IMR-90 (cell line): Measurements from ENCODE around the gene GPR35. TPM values are rescaled to one million over a fixed set of nuclear protein-coding genes. Genes with fewer than 3 reads are reported as not detected.

Experiments used
- ATAC-seq: fragments of 200-7000 bp; cut with Tn5 transposase; 2 replicates; pipeline ENCODE4 v1.9.1; 2020; ENCODE audit warnings: low read depth, mild to moderate bottlenecking, moderate library complexity
- BruUV-seq: library from RNA; stranded (reverse); fragments of 400-500 nt; replicated peaks from 2 replicates; lab custom pipeline; 2021; lab: Mats Ljungman, UMichigan
- CTCF ChIA-PET: fragments of 300-600 bp; formaldehyde crosslinking; extraction: SDS; loops from one replicate; lab custom pipeline; 2021; ENCODE audit warnings: antibody characterized with exemption; lab: Yijun Ruan, JAX
- POLR2A ChIA-PET: fragments of 300-600 bp; sonication (Branson Sonifier 250); formaldehyde crosslinking; loops from one replicate; lab custom pipeline; 2022; ENCODE audit warnings: antibody characterized with exemption; ENCODE audit not compliant: unreplicated experiment; lab: Charles Lee
- DNase-seq: peaks from one replicate; pipeline ENCODE4 v3.0.0; 2013
- H2AFZ ChIP-seq: replicated peaks from 2 replicates; pipeline ENCODE3; 2013; ENCODE audit warnings: low read length, mild to moderate bottlenecking; ENCODE audit not compliant: poor library complexity
- H2AK5ac ChIP-seq: 2 replicates; pipeline ENCODE4 v1.6.1; 2013; ENCODE audit warnings: low read depth, low read length, inconsistent platforms
- H2AK9ac ChIP-seq: replicated peaks from 2 replicates; pipeline ENCODE3; 2013; ENCODE audit warnings: mild to moderate bottlenecking, low read depth, low read length, moderate library complexity; ENCODE audit not compliant: poor library complexity
- H2BK120ac ChIP-seq: 2 replicates; pipeline ENCODE4 v1.6.1; 2013; ENCODE audit warnings: low read depth, low read length, inconsistent platforms
- H2BK15ac ChIP-seq: 3 replicates; pipeline ENCODE4 v1.6.1; 2013; ENCODE audit warnings: low read depth, low read length, inconsistent platforms
- H2BK20ac ChIP-seq: 2 replicates; pipeline ENCODE4 v1.6.1; 2013; ENCODE audit warnings: low read depth, mild to moderate bottlenecking, inconsistent platforms, low read length, moderate library complexity
- H2BK5ac ChIP-seq: 2 replicates; pipeline ENCODE4 v1.6.1; 2013; ENCODE audit warnings: mild to moderate bottlenecking, low read depth, low read length, inconsistent platforms; ENCODE audit not compliant: poor library complexity, severe bottlenecking
- H3K14ac ChIP-seq: replicated peaks from 2 replicates; pipeline ENCODE4 v1.6.1; 2013; ENCODE audit warnings: low read depth, low read length, inconsistent platforms
- H3K18ac ChIP-seq: 2 replicates; pipeline ENCODE4 v1.6.1; 2013; ENCODE audit warnings: low read depth, low read length, control low read depth
- H3K23ac ChIP-seq: 2 replicates; pipeline ENCODE4 v1.6.1; 2013; ENCODE audit warnings: low read depth, low read length, inconsistent platforms
- H3K27ac ChIP-seq: 2 replicates; pipeline ENCODE4 v1.5.1; 2013; ENCODE audit warnings: mild to moderate bottlenecking, control low read depth, low read length; ENCODE audit not compliant: insufficient read depth
- H3K27me3 ChIP-seq: 2 replicates; pipeline ENCODE4 v1.6.1; 2013; ENCODE audit warnings: low read length; ENCODE audit not compliant: control insufficient read depth, insufficient read depth
- H3K36me3 ChIP-seq: 2 replicates; pipeline ENCODE4 v1.6.1; 2013; ENCODE audit warnings: low read length, mixed read lengths; ENCODE audit not compliant: control insufficient read depth, insufficient read depth
- H3K4ac ChIP-seq: 2 replicates; pipeline ENCODE4 v1.6.1; 2013; ENCODE audit warnings: low read depth, low read length, inconsistent platforms
- H3K4me1 ChIP-seq: 2 replicates; pipeline ENCODE4 v1.6.1; 2013; ENCODE audit warnings: low read length, mixed read lengths; ENCODE audit not compliant: control insufficient read depth, insufficient read depth
- H3K4me2 ChIP-seq: 2 replicates; pipeline ENCODE4 v1.6.1; 2013; ENCODE audit warnings: low read depth, mild to moderate bottlenecking, control low read depth, low read length, moderate library complexity
- H3K4me3 ChIP-seq: 2 replicates; pipeline ENCODE4 v1.5.1; 2013; ENCODE audit warnings: low read depth, mild to moderate bottlenecking, control low read depth, low read length, moderate library complexity; ENCODE audit not compliant: insufficient read depth
- H3K56ac ChIP-seq: 2 replicates; pipeline ENCODE4 v1.6.1; 2013; ENCODE audit warnings: low read length, inconsistent platforms; ENCODE audit not compliant: insufficient read depth; ENCODE audit errors: extremely low read depth
- H3K79me1 ChIP-seq, 2 experiments: 2 replicates each; pipeline ENCODE4 v1.6.1; 2013; ENCODE audit warnings: low read length in 2 of 2, inconsistent platforms in 1 of 2, low read depth in 1 of 2
- H3K9ac ChIP-seq: 2 replicates; pipeline ENCODE4 v1.6.1; 2013; ENCODE audit warnings: low read depth, low read length, control low read depth
- H3K9me1 ChIP-seq: 2 replicates; pipeline ENCODE4 v1.6.1; 2013; ENCODE audit warnings: low read length, inconsistent platforms; ENCODE audit not compliant: insufficient read depth
- H3K9me3 ChIP-seq: 2 replicates; pipeline ENCODE4 v1.6.1; 2013; ENCODE audit warnings: low read length; ENCODE audit not compliant: control insufficient read depth, insufficient read depth
- H4K20me1 ChIP-seq: 2 replicates; pipeline ENCODE4 v1.6.1; 2013; ENCODE audit warnings: low read length, inconsistent platforms; ENCODE audit not compliant: insufficient read depth
- H4K5ac ChIP-seq: 2 replicates; pipeline ENCODE4 v1.6.1; 2013; ENCODE audit warnings: mild to moderate bottlenecking, low read depth, low read length, control low read depth
- H4K8ac ChIP-seq, 2 experiments: 2 replicates each; pipeline ENCODE4 v1.6.1; 2013; ENCODE audit warnings: low read depth in 2 of 2, low read length in 2 of 2, control low read depth in 1 of 2, inconsistent platforms in 1 of 2
- H4K91ac ChIP-seq: 2 replicates; pipeline ENCODE4 v1.6.1; 2013; ENCODE audit warnings: low read depth, low read length, inconsistent platforms; ENCODE audit not compliant: insufficient read depth
- BHLHE40 ChIP-seq: fragments of 150-350 bp; IDR thresholded peaks from 2 replicates; pipeline ENCODE4 v1.6.1; 2016; ENCODE audit warnings: mild to moderate bottlenecking, low read depth, low read length
- CEBPB ChIP-seq: IDR thresholded peaks from 2 replicates; pipeline ENCODE4 v1.6.1; 2012; ENCODE audit warnings: low read depth, low read length, improper control_type of control experiment
- CHD1 ChIP-seq: IDR thresholded peaks from 2 replicates; pipeline ENCODE4 v1.6.1; 2012; ENCODE audit warnings: low read depth, low read length, improper control_type of control experiment
- FOS ChIP-seq: fragments of 150-350 bp; IDR thresholded peaks from 2 replicates; pipeline ENCODE4 v1.6.1; 2016; ENCODE audit warnings: low read depth, low read length
- MAFK ChIP-seq: IDR thresholded peaks from 2 replicates; pipeline ENCODE4 v1.6.1; 2012; ENCODE audit warnings: low read depth, low read length, improper control_type of control experiment
- MAZ ChIP-seq: IDR thresholded peaks from 2 replicates; pipeline ENCODE4 v1.6.1; 2012; ENCODE audit warnings: low read depth, mild to moderate bottlenecking, low read length, improper control_type of control experiment, moderate library complexity, borderline replicate concordance
- MXI1 ChIP-seq: IDR thresholded peaks from 2 replicates; pipeline ENCODE4 v1.6.1; 2012; ENCODE audit warnings: low read depth, mild to moderate bottlenecking, low read length, moderate library complexity, borderline replicate concordance
- POLR2A ChIP-seq: IDR thresholded peaks from 2 replicates; pipeline ENCODE4 v1.6.1; 2012; ENCODE audit warnings: mild to moderate bottlenecking, low read depth, low read length
- RAD21 ChIP-seq: IDR thresholded peaks from 2 replicates; pipeline ENCODE4 v1.6.1; 2012; ENCODE audit warnings: low read length, improper control_type of control experiment
- RCOR1 ChIP-seq: IDR thresholded peaks from 2 replicates; pipeline ENCODE4 v1.6.1; 2012; ENCODE audit warnings: mild to moderate bottlenecking, low read length, improper control_type of control experiment; ENCODE audit not compliant: insufficient replicate concordance
- RFX5 ChIP-seq: IDR thresholded peaks from 2 replicates; pipeline ENCODE4 v1.8.0; 2012; ENCODE audit warnings: low read depth, mild to moderate bottlenecking, low read length, moderate library complexity
- SMC3 ChIP-seq: fragments of 150-350 bp; IDR thresholded peaks from 2 replicates; pipeline ENCODE4 v1.6.1; 2016; ENCODE audit warnings: low read depth, mild to moderate bottlenecking, antibody characterized with exemption, low read length, moderate library complexity
- USF2 ChIP-seq: fragments of 150-350 bp; IDR thresholded peaks from 2 replicates; pipeline ENCODE4 v1.6.1; 2017; ENCODE audit warnings: mild to moderate bottlenecking, antibody characterized with exemption, low read length, low read depth
- WGBS, 2 experiments: methylation state at CpG; one replicate each; pipeline versions ENCODE4 v1.1.5 to v1.1.7; 2013; ENCODE audit warnings: missing lambda C conversion rate in 2 of 2; ENCODE audit not compliant: insufficient read length in 1 of 2; ENCODE audit errors: extremely low coverage in 2 of 2; 5-methylcytosine and 5-hydroxymethylcytosine counted together
- dilution Hi-C: fragments of 300-500 bp; cut with HindIII; formaldehyde crosslinking; loops from one replicate; pipeline ENCODE4 v1.14.3; 2018; ENCODE audit warnings: low sequenced_read_pairs; ENCODE audit not compliant: unreplicated experiment
- in situ Hi-C: fragments of 300-500 bp; cut with MboI; formaldehyde crosslinking; loops from 3 replicates; pipeline ENCODE4 v1.14.3; 2019; ENCODE audit warnings: low sequenced_read_pairs, inconsistent platforms, mixed read lengths
- intact Hi-C: fragments of 100-400 bp; cut with micrococcal nuclease; formaldehyde crosslinking; loops from 2 replicates; pipeline ENCODE4 v1.10.0; 2022
- polyA plus RNA-seq, 3 experiments: library from polyadenylated mRNA; depleted of rRNA; stranded (reverse); fragments of >200 nt; gene quantifications; 2 replicates each; pipeline ENCODE4 v1.2.3, GENCODE V29; 2012; ENCODE audit warnings: low replicate concordance in 1 of 3
- total RNA-seq: library from RNA; depleted of rRNA; stranded (reverse); fragments of >200 nt; gene quantifications from 2 replicates; pipeline ENCODE4 v1.2.3, GENCODE V29; 2012

Gene GPR35
- total and polyA plus RNA-seq, 2 of the 4 experiments (the other 2 are of a cell fraction): 0.31 TPM; not detected in 1

DNA sequence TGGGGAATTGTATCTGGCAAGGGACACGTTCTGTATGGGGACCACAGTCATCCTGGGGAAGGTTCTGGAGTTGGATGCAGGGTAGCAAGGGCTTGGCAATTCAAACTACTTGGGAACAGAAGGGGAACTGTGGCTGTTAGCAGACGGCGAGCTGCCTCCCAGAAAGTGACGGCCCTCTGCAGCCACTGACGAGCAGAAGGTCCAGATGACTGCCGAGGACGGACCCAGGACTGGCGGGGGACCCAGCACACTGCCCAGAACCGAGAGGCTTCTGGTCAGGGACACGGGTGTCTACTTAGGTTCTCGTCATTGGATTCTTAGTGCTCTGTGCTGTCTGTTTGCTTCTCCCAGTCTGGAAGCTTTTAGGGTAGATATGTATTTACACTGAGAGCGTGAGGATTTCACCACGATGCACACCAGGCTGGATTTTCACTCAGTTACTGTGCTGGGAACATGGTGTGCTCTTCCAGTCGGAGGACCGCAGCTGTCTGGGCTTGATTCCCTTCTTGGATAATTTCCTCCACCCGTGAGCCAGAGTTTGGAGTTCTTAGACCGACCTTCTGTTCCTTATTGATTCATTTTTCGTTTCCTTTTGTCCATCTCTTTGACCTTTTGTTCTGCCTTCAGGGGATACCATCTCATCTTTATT lies 13.4 kb downstream of the GPR35 start:
- intact Hi-C loops: no loop called here
- POLR2A ChIA-PET: no interaction called here

More for the DNA sequence above, 13.4 kb downstream of the GPR35 start:
- Histone ChIP-seq H2BK120ac (no peak overlapping the region), H2BK5ac (no peak overlapping the region), H3K18ac (no peak overlapping the region), H2AFZ (no peak overlapping the region), H3K9ac (no peak overlapping the region), H2BK20ac (no peak overlapping the region), H2BK15ac (no peak overlapping the region), H3K9me1 (no peaks in the 10 kb centered on the region), H3K79me1 (no peaks in the 10 kb centered on the region), H4K5ac (no peak overlapping the region), H3K56ac (no peak overlapping the region), H3K4ac (no peak overlapping the region), H3K23ac (no peak overlapping the region), H3K27ac (no peak overlapping the region), H2AK5ac (no peak overlapping the region), H4K91ac (no peak overlapping the region), H3K4me1 (no peaks in the 10 kb centered on the region), H3K14ac (no peak overlapping the region), H2AK9ac (no peak overlapping the region), H3K9me3 (peaks cover 6% of the 10 kb centered on the region), H4K20me1 (no peaks in the 10 kb centered on the region), H3K36me3 (no peaks in the 10 kb centered on the region), H3K4me3 (no peak overlapping the region), H3K4me2 (no peak overlapping the region), H3K27me3 (peaks cover 18% of the 10 kb centered on the region), H4K8ac (no peak overlapping the region)
- DNase-seq (no peak), ATAC-seq (no peak)
- dilution Hi-C loops (no loop called here), in situ Hi-C loops (no loop called here)
- 51% methylated on average over 13 of the region's 18 CpGs; no CpG with 5 or more reads in 1 of the 2 experiments for WGBS, 2 experiments
- CTCF ChIA-PET: no interaction called here
- no peak for TF ChIP-seq MAFK
- TF ChIP-seq BHLHE40: no peak
- no peak for TF ChIP-seq MXI1
- no peak for TF ChIP-seq SMC3
- no peak for TF ChIP-seq FOS
- TF ChIP-seq RAD21: no peak
- TF ChIP-seq MAZ: no peak
- TF ChIP-seq RFX5: no peak
- TF ChIP-seq CEBPB: no peak
- TF ChIP-seq USF2: no peak
- no peak for TF ChIP-seq CHD1
- no peak for TF ChIP-seq RCOR1
- TF ChIP-seq POLR2A: no peak
- no TSS peak for BruUV-seq
